Neural cell (in vitro differentiated cells): ENCODE results near the gene FSIP1. TPM values are rescaled to one million over a fixed set of nuclear protein-coding genes. Genes with fewer than 3 reads are reported as not detected.

Source experiments
- H2AFZ ChIP-seq: fragments of 200-600, 300-800 bp; sonication (generic), shearing (Covaris generic); 2 replicates; pipeline ENCODE4 v1.6.0; 2014; ENCODE audit warnings: low read depth, mild to moderate bottlenecking, antibody characterized with exemption, low read length, moderate library complexity
- H3F3A ChIP-seq: fragments of 200-600 bp; shearing (Covaris generic); 2 replicates; pipeline ENCODE4 v1.6.1; 2016; ENCODE audit warnings: mild to moderate bottlenecking, moderate library complexity, mixed read lengths, antibody characterized with exemption, low read length; ENCODE audit not compliant: insufficient read depth, poor library complexity, severe bottlenecking
- H3K27ac ChIP-seq: fragments of 200-600, 300-800 bp; sonication (generic), shearing (Covaris generic); 2 replicates; pipeline ENCODE4 v1.5.1; 2014; ENCODE audit warnings: mild to moderate bottlenecking, low read length, moderate library complexity
- H3K27me3 ChIP-seq: fragments of 300-800, 200-600 bp; sonication (generic), shearing (Covaris generic); 2 replicates; pipeline ENCODE4 v1.6.0; 2014; ENCODE audit warnings: mild to moderate bottlenecking, low read depth, low read length, moderate library complexity; ENCODE audit not compliant: insufficient read depth
- H3K36me3 ChIP-seq: fragments of 300-800, 200-600 bp; sonication (generic), shearing (Covaris generic); 2 replicates; pipeline ENCODE4 v1.5.1; 2014; ENCODE audit warnings: mild to moderate bottlenecking, antibody characterized with exemption, low read length, moderate library complexity; ENCODE audit not compliant: insufficient read depth
- H3K4me2 ChIP-seq: fragments of 300-800, 200-600 bp; sonication (generic), shearing (Covaris generic); 2 replicates; pipeline ENCODE4 v1.6.0; 2014; ENCODE audit warnings: mild to moderate bottlenecking, low read length
- H3K4me3 ChIP-seq: fragments of 300-800, 200-600 bp; sonication (generic), shearing (Covaris generic); 2 replicates; pipeline ENCODE4 v1.5.1; 2014; ENCODE audit warnings: mild to moderate bottlenecking, low read length, moderate library complexity
- H3K79me2 ChIP-seq: fragments of 200-600 bp; shearing (Covaris generic); replicated peaks from 2 replicates; pipeline ENCODE4 v1.6.0; 2014; ENCODE audit warnings: mild to moderate bottlenecking, low read length, moderate library complexity; ENCODE audit not compliant: insufficient read depth
- H3K9ac ChIP-seq: fragments of 300-800, 200-600 bp; sonication (generic), shearing (Covaris generic); 2 replicates; pipeline ENCODE4 v1.6.1; 2016; ENCODE audit warnings: mild to moderate bottlenecking, low read length, mixed read lengths
- H3K9me2 ChIP-seq: fragments of 200-600 bp; shearing (Covaris generic); 2 replicates; pipeline ENCODE4 v1.6.1; 2016; ENCODE audit warnings: mild to moderate bottlenecking, low read length, mixed read lengths; ENCODE audit not compliant: insufficient read depth
- H3K9me3 ChIP-seq: fragments of 200-600, 300-800 bp; sonication (generic), shearing (Covaris generic); 2 replicates; pipeline ENCODE4 v1.6.1; 2016; ENCODE audit warnings: mild to moderate bottlenecking, mixed run types, low read length, moderate library complexity, mixed read lengths
- H4K20me1 ChIP-seq: fragments of 200-600 bp; shearing (Covaris generic); 2 replicates; pipeline ENCODE4 v1.6.1; 2016; ENCODE audit warnings: mild to moderate bottlenecking, mixed run types; ENCODE audit not compliant: insufficient read depth
- CTCF ChIP-seq: fragments of 450-650 bp; IDR thresholded peaks from 2 replicates; pipeline ENCODE4 v1.5.1; 2014; ENCODE audit warnings: antibody characterized with exemption, mild to moderate bottlenecking, moderate library complexity; ENCODE audit not compliant: poor library complexity, severe bottlenecking
- EP300 ChIP-seq: fragments of 450-650 bp; conservative IDR thresholded peaks from 2 replicates; pipeline ENCODE4 v1.6.1; 2014; ENCODE audit warnings: antibody characterized with exemption, mild to moderate bottlenecking, moderate library complexity; ENCODE audit not compliant: poor library complexity, severe bottlenecking
- EZH2 ChIP-seq: fragments of 200-600, 300-800 bp; shearing (Covaris generic), sonication (generic); IDR thresholded peaks from 2 replicates; pipeline ENCODE4 v1.6.1; 2014; ENCODE audit warnings: antibody characterized with exemption, low read length, borderline replicate concordance, mild to moderate bottlenecking; ENCODE audit not compliant: insufficient read depth, poor library complexity, severe bottlenecking
- MXI1 ChIP-seq: fragments of 450-650 bp; conservative IDR thresholded peaks from 2 replicates; pipeline ENCODE4 v1.6.1; 2014; ENCODE audit warnings: antibody characterized with exemption, mild to moderate bottlenecking; ENCODE audit not compliant: poor library complexity, severe bottlenecking
- POLR2AphosphoS5 ChIP-seq: IDR thresholded peaks from 2 replicates; pipeline ENCODE4 v1.6.1; 2012
- RAD21 ChIP-seq: fragments of 450-650 bp; conservative IDR thresholded peaks from 2 replicates; pipeline ENCODE4 v1.6.1; 2014; ENCODE audit warnings: antibody characterized with exemption, mild to moderate bottlenecking, moderate library complexity
- SMC3 ChIP-seq: fragments of 450-650 bp; conservative IDR thresholded peaks from 2 replicates; pipeline ENCODE4 v1.6.1; 2014; ENCODE audit warnings: antibody characterized with exemption, mild to moderate bottlenecking, moderate library complexity; ENCODE audit not compliant: poor library complexity
- TAF1 ChIP-seq: IDR thresholded peaks from 2 replicates; pipeline ENCODE4 v1.6.1; 2012; ENCODE audit warnings: low read depth
- polyA plus RNA-seq: library from polyadenylated mRNA; depleted of rRNA; stranded (reverse); fragments of >200 nt; gene quantifications from 2 replicates; pipeline ENCODE4 v1.2.3, GENCODE V29; 2014
- TF ChIP-seq, protein P1 (sequence below): IDR thresholded peaks from 2 replicates; pipeline ENCODE4 v1.6.1; 2012; ENCODE audit warnings: borderline replicate concordance

FSIP1 gene
- polyA plus RNA-seq, 1 donor from 2014 or later = 3.8 TPM

DNA sequence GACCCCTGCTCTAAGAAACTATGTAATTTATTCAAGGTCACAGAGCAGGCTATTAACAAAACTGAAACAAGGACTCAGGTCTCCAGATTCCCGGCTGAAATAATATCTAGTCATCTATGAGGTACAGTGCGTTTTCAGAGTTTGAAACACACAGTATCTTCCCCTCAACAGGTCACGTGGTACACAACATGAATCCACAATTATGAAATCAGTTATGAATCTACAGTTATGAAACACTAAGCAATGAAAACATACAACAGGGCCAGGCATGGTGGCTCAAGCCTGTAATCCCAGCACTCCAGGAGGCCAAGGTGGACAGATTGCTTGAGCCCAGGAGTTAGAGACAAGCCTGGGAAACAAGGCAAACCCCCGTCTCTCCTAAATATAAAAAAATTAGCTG is 72.7 kb downstream of the FSIP1 start:
- Histone ChIP-seq H4K20me1 (no peaks in the 10 kb centered on the region), H3K27ac (no peak overlapping the region), H3K27me3 (no peaks in the 10 kb centered on the region), H3K79me2 (no peaks in the 10 kb centered on the region), H3K4me3 (no peak overlapping the region), H3K9me3 (no peaks in the 10 kb centered on the region), H3K9ac (no peak overlapping the region), H3K4me2 (no peak overlapping the region), H2AFZ (no peak overlapping the region), H3F3A (no peaks in the 10 kb centered on the region), H3K36me3 (no peaks in the 10 kb centered on the region), H3K9me2 (no peaks in the 10 kb centered on the region)
- no peak for TF ChIP-seq SMC3
- no peak for TF ChIP-seq RAD21
- no peak for TF ChIP-seq EZH2
- TF ChIP-seq EP300 = no peak
- TF ChIP-seq, protein P1, sequence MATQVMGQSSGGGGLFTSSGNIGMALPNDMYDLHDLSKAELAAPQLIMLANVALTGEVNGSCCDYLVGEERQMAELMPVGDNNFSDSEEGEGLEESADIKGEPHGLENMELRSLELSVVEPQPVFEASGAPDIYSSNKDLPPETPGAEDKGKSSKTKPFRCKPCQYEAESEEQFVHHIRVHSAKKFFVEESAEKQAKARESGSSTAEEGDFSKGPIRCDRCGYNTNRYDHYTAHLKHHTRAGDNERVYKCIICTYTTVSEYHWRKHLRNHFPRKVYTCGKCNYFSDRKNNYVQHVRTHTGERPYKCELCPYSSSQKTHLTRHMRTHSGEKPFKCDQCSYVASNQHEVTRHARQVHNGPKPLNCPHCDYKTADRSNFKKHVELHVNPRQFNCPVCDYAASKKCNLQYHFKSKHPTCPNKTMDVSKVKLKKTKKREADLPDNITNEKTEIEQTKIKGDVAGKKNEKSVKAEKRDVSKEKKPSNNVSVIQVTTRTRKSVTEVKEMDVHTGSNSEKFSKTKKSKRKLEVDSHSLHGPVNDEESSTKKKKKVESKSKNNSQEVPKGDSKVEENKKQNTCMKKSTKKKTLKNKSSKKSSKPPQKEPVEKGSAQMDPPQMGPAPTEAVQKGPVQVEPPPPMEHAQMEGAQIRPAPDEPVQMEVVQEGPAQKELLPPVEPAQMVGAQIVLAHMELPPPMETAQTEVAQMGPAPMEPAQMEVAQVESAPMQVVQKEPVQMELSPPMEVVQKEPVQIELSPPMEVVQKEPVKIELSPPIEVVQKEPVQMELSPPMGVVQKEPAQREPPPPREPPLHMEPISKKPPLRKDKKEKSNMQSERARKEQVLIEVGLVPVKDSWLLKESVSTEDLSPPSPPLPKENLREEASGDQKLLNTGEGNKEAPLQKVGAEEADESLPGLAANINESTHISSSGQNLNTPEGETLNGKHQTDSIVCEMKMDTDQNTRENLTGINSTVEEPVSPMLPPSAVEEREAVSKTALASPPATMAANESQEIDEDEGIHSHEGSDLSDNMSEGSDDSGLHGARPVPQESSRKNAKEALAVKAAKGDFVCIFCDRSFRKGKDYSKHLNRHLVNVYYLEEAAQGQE = no peak
- no peak for TF ChIP-seq MXI1
- no peak for TF ChIP-seq TAF1
- TF ChIP-seq POLR2AphosphoS5 = no peak
- no peak for TF ChIP-seq CTCF

- no peaks in the 10 kb centered on the region for H4K20me1 ChIP-seq
- no peaks in the 10 kb centered on the region for H3K36me3 ChIP-seq
- TF ChIP-seq SMC3 (no peak), EZH2 (no peak), EP300 (no peak)
- H3K27ac ChIP-seq = no peak overlapping the region
- no peak overlapping the region for H3K4me2 ChIP-seq
- H3F3A ChIP-seq = no peaks in the 10 kb centered on the region
- H3K79me2 ChIP-seq = no peaks in the 10 kb centered on the region
- no peaks in the 10 kb centered on the region for H3K9me2 ChIP-seq
- H3K9ac ChIP-seq = no peak overlapping the region
- no peaks in the 10 kb centered on the region for H3K9me3 ChIP-seq
- H2AFZ ChIP-seq = no peak overlapping the region
- H3K27me3 ChIP-seq = no peaks in the 10 kb centered on the region
- no peak overlapping the region for H3K4me3 ChIP-seq
Observed at GRCh38 chr15:39706206-39706605, 76.4 kb downstream of the FSIP1 start.

- Histone ChIP-seq H3K4me2 (no peak overlapping the region), H3K36me3 (no peaks in the 10 kb centered on the region), H2AFZ (no peak overlapping the region), H3K4me3 (no peak overlapping the region), H3K9ac (no peak overlapping the region), H3K9me2 (no peaks in the 10 kb centered on the region), H3K9me3 (no peaks in the 10 kb centered on the region), H3K27me3 (no peaks in the 10 kb centered on the region), H4K20me1 (no peaks in the 10 kb centered on the region), H3F3A (no peaks in the 10 kb centered on the region), H3K79me2 (no peaks in the 10 kb centered on the region), H3K27ac (no peak overlapping the region)
- TF ChIP-seq TAF1 (no peak), EZH2 (no peak), SMC3 (no peak), MXI1 (no peak), CTCF (no peak), RAD21 (no peak), EP300 (no peak), POLR2AphosphoS5 (no peak)
- TF ChIP-seq, protein P1 = no peak
Observed at GRCh38 chr15:39704689-39705088, 78.0 kb downstream of the FSIP1 start.
